Thyroid gland (tissue), 4 donors: ENCODE results near the gene SCN5A. TPM values are rescaled to one million over a fixed set of nuclear protein-coding genes. Genes with fewer than 3 reads are reported as not detected.

Experiments used
- DNase-seq, 2 donors: peaks; one replicate each; pipeline ENCODE4 v3.0.0-alpha.2; 2019
- H3K27ac ChIP-seq, 3 donors: fragments of 200-600 bp; sonication (generic); 1 replicate in 2 of 3; 2 replicates in 1 of 3; pipeline ENCODE4 v1.5.1; 2016 to 2019; ENCODE audit warnings: mild to moderate bottlenecking in 1 of 3, moderate library complexity in 1 of 3
- H3K27me3 ChIP-seq: fragments of 200-600 bp; sonication (generic); one replicate; pipeline ENCODE4 v1.5.1; 2019
- H3K36me3 ChIP-seq, 2 donors: fragments of 200-600 bp; sonication (generic); one replicate each; pipeline ENCODE4 v1.5.1; 2016 to 2019
- H3K4me1 ChIP-seq, 2 donors: fragments of 200-600 bp; sonication (generic); one replicate each; pipeline ENCODE4 v1.5.1; 2017 to 2019
- H3K4me3 ChIP-seq, 3 donors: fragments of 200-600 bp; sonication (generic); replicated peaks in 1 of 3; 1 replicate in 2 of 3; 2 replicates in 1 of 3; pipeline ENCODE4 v1.5.1; 2016; ENCODE audit warnings: mild to moderate bottlenecking in 1 of 3
- H3K9me3 ChIP-seq: fragments of 200-600 bp; sonication (generic); one replicate; pipeline ENCODE4 v1.5.1; 2017
- POLR2A ChIP-seq, 2 donors: fragments of 450-650 bp; IDR thresholded peaks; one replicate each; pipeline ENCODE4 v1.6.1; 2017; ENCODE audit warnings: antibody characterized with exemption in 2 of 2, mild to moderate bottlenecking in 2 of 2, moderate library complexity in 1 of 2
- WGBS, 2 donors: methylation state at CpG; one replicate each; pipeline ENCODE4 v1.1.5; 2017; 5-methylcytosine and 5-hydroxymethylcytosine counted together
- intact Hi-C: fragments of 100-400 bp; cut with DNase I; formaldehyde crosslinking; loops from one replicate; pipeline ENCODE4 v1.15.1; 2023
- total RNA-seq, 4 donors: library from RNA; depleted of rRNA; stranded (reverse); fragments of >200 nt; gene quantifications; one replicate each; pipeline ENCODE4 v1.2.3, GENCODE V29; 2016
- TF ChIP-seq, protein P1 (sequence below), 6 experiments: fragments of 200-600 bp in 3 of 6; fragments of 450-650 bp in 3 of 6; sonication (generic) in 3 of 6; IDR thresholded peaks; one replicate each; pipeline ENCODE4 v1.5.1; 2016 to 2019; ENCODE audit warnings: antibody characterized with exemption in 6 of 6, mild to moderate bottlenecking in 2 of 6, inconsistent platforms in 1 of 6, moderate library complexity in 1 of 6

SCN5A gene
- total RNA-seq, 4 donors from 2014 or later, result 0.13 to 1.9 (median 1.1) TPM

DNA sequence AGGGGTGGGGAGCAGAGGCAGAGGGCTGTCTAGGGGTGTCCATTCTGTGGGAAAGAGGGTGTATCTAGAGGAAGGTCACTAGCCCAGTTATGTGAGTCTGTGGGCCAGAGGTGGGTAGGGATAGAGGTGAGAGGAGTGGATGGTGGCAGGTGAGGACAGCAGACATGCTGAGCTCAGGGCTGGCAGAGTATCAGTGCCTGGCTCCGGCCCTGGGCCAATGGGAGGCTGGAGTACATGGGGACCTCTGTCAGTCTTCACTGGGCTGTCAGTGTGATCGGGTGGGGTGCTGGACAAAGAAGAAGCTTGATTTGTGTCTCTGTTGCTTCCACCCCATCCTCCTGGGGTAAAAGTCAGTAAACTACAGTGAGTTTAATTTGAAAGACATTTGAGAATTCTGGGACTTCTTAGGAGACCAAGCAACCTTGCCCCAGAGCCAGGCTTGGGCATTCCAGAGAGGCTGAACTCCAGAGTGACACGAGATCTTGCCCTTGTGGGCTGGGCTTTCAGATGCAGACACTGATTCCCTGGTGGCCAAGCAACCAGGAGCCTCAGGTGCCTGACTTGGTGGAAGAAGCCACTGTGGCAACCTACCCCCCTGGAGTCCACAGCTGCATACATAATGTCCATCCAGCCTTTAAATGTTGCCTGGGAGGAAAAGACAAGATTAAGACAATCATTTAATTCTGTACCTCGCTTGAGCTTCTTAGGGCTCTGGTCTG lies 92.7 kb downstream of the SCN5A start:
- TF ChIP-seq, protein P1, sequence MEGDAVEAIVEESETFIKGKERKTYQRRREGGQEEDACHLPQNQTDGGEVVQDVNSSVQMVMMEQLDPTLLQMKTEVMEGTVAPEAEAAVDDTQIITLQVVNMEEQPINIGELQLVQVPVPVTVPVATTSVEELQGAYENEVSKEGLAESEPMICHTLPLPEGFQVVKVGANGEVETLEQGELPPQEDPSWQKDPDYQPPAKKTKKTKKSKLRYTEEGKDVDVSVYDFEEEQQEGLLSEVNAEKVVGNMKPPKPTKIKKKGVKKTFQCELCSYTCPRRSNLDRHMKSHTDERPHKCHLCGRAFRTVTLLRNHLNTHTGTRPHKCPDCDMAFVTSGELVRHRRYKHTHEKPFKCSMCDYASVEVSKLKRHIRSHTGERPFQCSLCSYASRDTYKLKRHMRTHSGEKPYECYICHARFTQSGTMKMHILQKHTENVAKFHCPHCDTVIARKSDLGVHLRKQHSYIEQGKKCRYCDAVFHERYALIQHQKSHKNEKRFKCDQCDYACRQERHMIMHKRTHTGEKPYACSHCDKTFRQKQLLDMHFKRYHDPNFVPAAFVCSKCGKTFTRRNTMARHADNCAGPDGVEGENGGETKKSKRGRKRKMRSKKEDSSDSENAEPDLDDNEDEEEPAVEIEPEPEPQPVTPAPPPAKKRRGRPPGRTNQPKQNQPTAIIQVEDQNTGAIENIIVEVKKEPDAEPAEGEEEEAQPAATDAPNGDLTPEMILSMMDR (IDR thresholded peaks at IDR 0.05), result no peak
- no peak for TF ChIP-seq POLR2A (IDR thresholded peaks at IDR 0.05)
- 66 to 80% methylated on average over 4 of the region's 4 CpGs for WGBS, 2 donors
- no peak overlapping the region for H3K27ac ChIP-seq
- no peak overlapping the region for H3K4me3 ChIP-seq
- H3K27me3 ChIP-seq, result no peaks in the 10 kb centered on the region
- no peaks in the 10 kb centered on the region for H3K4me1 ChIP-seq
- intact Hi-C loops, result no loop called here
- DNase-seq, result no peak
- no peaks in the 10 kb centered on the region for H3K36me3 ChIP-seq
- H3K9me3 ChIP-seq, result no peaks in the 10 kb centered on the region

DNA sequence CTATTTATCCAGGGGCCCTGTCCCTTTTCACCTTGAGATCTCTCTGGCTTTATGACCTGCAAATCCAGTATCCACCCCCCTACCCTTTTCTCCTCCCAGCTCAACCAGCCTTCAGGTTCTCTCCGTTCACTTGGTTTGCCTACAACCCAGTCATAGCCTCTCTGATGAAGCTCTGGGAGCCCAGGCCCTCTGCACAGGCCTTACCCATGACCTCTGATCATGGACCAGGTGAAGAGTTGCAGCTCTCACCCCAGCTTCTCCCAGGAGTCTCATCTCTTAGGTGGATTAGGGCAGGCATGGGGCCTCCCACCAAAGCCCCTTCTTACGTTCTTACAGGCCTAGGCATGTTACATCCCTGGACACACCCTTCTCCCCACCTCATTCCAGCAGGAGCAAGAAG lies 93.6 kb downstream of the SCN5A start:
- no peak overlapping the region for H3K27ac ChIP-seq
- no peak overlapping the region for H3K4me3 ChIP-seq
- DNase-seq, result no peak
- H3K27me3 ChIP-seq, result no peaks in the 10 kb centered on the region
- no peaks in the 10 kb centered on the region for H3K9me3 ChIP-seq
- TF ChIP-seq POLR2A (IDR thresholded peaks at IDR 0.05), result no peak
- TF ChIP-seq, protein P1 (IDR thresholded peaks at IDR 0.05), result no peak
- WGBS, 2 donors, result 92 to 96% methylated on average over 2 of the region's 2 CpGs
- no peaks in the 10 kb centered on the region for H3K36me3 ChIP-seq
- no peaks in the 10 kb centered on the region for H3K4me1 ChIP-seq
- intact Hi-C loops, result no loop called here

DNA sequence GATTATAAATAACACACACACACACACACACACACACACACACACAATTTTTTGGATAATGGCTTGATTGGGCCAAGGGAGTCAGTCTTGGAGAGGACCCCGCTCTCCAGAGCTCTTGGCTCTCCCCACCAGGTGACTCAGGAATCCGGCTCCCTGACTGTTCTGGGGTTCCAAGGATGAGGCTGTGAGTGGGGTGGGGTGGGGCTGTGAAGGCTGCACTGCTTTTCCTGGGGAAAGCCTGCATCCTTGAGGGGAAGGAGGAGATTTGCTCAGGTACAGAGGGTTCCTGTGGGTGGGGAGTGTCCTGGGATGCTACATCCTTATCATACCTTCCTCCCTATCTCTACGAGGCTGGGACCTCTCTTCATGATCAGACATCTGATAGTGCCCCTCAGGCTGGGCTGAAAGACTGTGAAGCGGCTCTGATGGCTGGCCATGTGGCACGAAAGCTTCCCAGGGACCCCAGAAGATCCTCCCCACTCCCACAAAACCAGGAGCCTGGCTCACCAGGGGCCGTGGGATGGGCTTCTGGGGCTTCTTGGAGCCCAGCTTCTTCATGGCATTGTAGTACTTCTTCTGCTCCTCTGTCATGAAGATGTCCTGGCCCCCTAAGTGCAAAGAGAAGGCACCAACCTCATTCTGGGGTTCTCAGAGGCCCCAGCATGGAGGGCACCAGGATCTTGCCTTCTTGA lies 94.2 kb downstream of the SCN5A start:
- Histone ChIP-seq H3K27ac (no peak overlapping the region), H3K36me3 (no peaks in the 10 kb centered on the region), H3K9me3 (no peaks in the 10 kb centered on the region), H3K4me3 (no peak overlapping the region), H3K27me3 (no peaks in the 10 kb centered on the region), H3K4me1 (no peaks in the 10 kb centered on the region)
- TF ChIP-seq POLR2A (IDR thresholded peaks at IDR 0.05), result no peak
- TF ChIP-seq, protein P1 (IDR thresholded peaks at IDR 0.05), result no peak
- no peak for DNase-seq
- 72 to 87% methylated on average over 2 to 6 of the region's 6 CpGs for WGBS, 2 donors
- intact Hi-C loops, result no loop called here

DNA sequence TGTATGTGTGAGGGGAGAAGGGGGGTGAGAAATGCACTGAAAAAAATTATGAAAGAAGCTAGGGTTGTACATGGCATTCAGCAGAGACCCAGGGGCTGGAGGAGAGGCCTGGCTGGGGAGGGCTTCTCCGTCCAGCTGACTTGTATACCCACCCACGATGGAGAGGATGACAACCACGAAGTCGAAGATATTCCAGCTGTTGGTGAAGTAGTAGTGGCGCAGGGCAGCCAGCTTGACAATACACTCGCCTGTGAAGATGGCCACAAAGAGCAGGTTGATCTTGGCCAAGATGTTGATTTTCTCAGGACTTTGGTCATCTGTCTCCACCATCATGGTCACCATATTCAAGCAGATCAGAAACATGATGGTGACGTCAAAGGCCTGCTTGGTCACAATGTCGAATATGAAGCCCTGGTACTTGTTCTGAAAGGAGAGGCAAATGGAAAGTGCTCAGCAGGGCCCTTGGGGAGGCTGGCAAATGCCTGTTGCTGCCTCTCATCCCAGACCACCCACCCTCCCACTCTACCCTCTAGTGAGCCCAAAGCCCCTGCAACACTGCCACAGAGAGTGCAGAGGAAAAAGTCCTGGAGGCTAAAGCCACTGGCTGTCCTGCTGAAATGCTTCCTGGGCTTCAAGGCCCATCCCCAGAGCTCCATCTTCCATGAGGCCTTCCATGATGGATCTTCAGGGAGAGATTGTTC lies 95.2 kb downstream of the SCN5A start:
- no peak for DNase-seq
- H3K27ac ChIP-seq, result no peak overlapping the region
- H3K4me1 ChIP-seq, result no peaks in the 10 kb centered on the region
- no peaks in the 10 kb centered on the region for H3K36me3 ChIP-seq
- intact Hi-C loops, result no loop called here
- TF ChIP-seq, protein P1 (IDR thresholded peaks at IDR 0.05), result no peak
- no peak for TF ChIP-seq POLR2A (IDR thresholded peaks at IDR 0.05)
- no peaks in the 10 kb centered on the region for H3K27me3 ChIP-seq
- no peaks in the 10 kb centered on the region for H3K9me3 ChIP-seq
- WGBS, 2 donors, result 94 to 95% methylated on average over 7 to 8 of the region's 8 CpGs
- H3K4me3 ChIP-seq, result no peak overlapping the region

DNA sequence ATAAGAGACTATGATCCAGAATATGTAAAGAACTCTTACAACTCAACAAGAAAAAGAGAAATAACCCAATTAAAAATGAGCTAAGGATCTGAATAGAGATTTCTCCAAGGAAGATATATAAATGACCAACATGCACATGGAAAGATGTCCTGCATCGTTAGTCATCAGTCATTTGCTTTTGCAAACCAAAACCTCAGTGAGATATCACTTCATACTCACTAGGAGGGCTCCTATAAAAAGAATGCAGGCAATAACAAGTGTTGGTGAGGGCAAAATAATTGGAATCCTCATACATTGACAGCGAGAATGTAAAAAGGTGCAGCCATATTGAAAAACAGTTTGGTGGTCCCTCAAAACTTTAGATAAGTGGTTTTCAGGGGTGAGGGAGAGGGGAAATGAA lies 96.4 kb downstream of the SCN5A start:
- TF ChIP-seq, protein P1 (IDR thresholded peaks at IDR 0.05), result no peak
- no peak for TF ChIP-seq POLR2A (IDR thresholded peaks at IDR 0.05)
- DNase-seq, result no peak
- intact Hi-C loops, result no loop called here
- Histone ChIP-seq H3K27me3 (no peaks in the 10 kb centered on the region), H3K27ac (no peak overlapping the region), H3K36me3 (no peaks in the 10 kb centered on the region), H3K4me3 (no peak overlapping the region), H3K4me1 (no peaks in the 10 kb centered on the region), H3K9me3 (no peaks in the 10 kb centered on the region)
- WGBS, 2 donors, result 91 to 94% methylated on average over 2 of the region's 2 CpGs
